ENCODE measurements around the gene BAIAP2. TPM values are rescaled to one million over a fixed set of nuclear protein-coding genes. Genes with fewer than 3 reads are reported as not detected.

BAIAP2 gene
- total RNA-seq, 1 donor from 2014 or later, result 48.7 TPM

DNA sequence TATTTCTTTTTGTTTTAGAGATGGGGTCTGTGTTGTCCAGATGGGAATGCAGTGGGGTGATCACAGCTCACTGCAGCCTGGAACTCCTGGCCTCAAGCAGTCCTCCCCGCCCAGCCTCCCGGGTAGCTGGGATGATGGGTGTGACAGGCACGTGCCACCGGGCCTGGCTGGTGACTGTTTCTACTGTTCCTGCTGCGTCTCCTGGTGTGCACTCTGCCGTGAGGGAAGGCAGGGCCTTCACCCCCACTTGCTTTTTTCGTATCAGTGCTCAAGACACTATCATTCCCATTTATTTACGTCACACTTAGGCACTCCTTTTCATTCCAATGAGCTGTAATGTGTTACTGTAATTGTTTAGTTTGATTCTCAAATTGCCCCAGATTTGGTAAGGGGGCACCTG is 105.1 kb downstream of the BAIAP2 start:
- Histone ChIP-seq H3K27me3 (ENCODE audit: control insufficient read depth, insufficient read depth, low read length) (no peaks in the 10 kb centered on the region), H3K4me3 (ENCODE audit: low read depth, low read length) (no peak overlapping the region), H3K36me3 (ENCODE audit: control insufficient read depth, insufficient read depth, low read length) (no peaks in the 10 kb centered on the region)
- DNase-seq (ENCODE audit: low read depth) (no peak), FAIRE-seq (no peak)
- TF ChIP-seq, protein P1, sequence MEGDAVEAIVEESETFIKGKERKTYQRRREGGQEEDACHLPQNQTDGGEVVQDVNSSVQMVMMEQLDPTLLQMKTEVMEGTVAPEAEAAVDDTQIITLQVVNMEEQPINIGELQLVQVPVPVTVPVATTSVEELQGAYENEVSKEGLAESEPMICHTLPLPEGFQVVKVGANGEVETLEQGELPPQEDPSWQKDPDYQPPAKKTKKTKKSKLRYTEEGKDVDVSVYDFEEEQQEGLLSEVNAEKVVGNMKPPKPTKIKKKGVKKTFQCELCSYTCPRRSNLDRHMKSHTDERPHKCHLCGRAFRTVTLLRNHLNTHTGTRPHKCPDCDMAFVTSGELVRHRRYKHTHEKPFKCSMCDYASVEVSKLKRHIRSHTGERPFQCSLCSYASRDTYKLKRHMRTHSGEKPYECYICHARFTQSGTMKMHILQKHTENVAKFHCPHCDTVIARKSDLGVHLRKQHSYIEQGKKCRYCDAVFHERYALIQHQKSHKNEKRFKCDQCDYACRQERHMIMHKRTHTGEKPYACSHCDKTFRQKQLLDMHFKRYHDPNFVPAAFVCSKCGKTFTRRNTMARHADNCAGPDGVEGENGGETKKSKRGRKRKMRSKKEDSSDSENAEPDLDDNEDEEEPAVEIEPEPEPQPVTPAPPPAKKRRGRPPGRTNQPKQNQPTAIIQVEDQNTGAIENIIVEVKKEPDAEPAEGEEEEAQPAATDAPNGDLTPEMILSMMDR (IDR thresholded peaks at IDR 0.05; ENCODE audit: insufficient read depth, low read length, severe bottlenecking), result no peak

DNA sequence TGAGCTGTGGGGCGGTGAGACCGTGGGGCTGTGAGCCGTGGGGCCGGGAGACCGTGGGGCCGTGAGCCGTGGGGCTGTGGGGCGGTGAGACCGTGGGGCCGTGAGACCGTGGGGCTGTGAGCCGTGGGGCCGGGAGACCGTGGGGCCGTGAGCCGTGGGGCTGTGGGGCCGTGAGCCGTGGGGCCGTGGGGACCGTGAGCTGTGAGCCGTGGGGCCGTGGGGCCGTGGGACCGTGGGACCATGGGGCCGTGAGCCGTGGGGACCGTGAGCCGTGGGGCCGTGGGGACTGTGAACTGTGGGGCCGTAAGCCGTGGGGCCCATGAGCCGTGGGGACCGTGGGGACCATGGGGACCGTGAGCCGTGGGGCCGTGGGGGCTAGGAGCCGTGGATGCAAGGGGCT is 105.7 kb downstream of the BAIAP2 start:
- TF ChIP-seq, protein P1 (IDR thresholded peaks at IDR 0.05; ENCODE audit: insufficient read depth, low read length, severe bottlenecking), result no peak
- no peaks in the 10 kb centered on the region for H3K36me3 ChIP-seq (ENCODE audit: control insufficient read depth, insufficient read depth, low read length)
- no peak overlapping the region for H3K4me3 ChIP-seq (ENCODE audit: low read depth, low read length)
- no peak for FAIRE-seq
- DNase-seq (ENCODE audit: low read depth), result no peak
- H3K27me3 ChIP-seq (ENCODE audit: control insufficient read depth, insufficient read depth, low read length), result peaks cover 1% of the 10 kb centered on the region

DNA sequence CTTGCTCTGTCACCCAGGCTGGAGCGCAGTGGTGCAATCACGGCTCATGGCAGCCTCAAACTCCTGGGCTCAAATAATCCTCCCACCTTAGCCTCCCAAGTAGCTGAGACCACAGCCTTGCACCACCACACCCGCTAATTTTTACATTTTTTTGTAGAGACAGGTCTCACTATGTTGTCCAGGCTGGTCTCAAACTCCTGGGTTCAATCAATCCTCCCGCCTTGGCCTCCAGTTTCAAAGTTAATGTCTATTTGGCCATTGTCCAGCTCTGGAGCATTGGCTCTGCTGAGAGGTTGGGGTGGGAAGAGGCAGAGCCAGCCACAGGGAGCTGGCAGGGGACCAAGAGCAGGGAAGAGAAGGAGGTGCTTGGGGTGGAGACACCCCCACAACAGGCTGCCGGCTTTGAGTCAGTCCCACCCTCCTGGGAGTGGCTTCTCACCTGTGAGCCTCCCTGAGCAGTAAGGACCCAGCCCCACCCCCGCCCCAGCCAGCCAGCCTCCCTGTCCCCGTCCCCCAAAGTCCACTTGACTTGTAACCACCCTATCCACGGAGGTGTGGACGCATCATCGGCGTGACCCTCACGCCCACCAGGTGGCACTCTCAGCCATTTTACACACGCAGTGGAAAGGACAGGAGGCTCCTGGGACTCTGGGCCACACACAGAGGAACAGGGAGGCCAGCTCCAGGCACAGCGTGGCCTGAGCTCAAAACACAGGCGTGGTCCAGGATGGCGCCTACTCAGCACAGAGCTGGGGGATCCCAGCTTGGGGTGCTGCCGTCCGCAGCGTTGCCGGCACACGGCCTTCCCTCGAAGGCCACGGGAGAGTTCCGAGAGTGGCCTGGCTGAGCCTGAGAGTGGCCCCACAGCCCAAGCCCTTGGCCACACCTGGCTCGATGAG is 107.6 kb downstream of the BAIAP2 start:
- H3K27me3 ChIP-seq (ENCODE audit: control insufficient read depth, insufficient read depth, low read length), result peaks cover 1% of the 10 kb centered on the region
- DNase-seq (ENCODE audit: low read depth), result peak; percentile 55
- H3K36me3 ChIP-seq (ENCODE audit: control insufficient read depth, insufficient read depth, low read length), result no peaks in the 10 kb centered on the region
- no peak overlapping the region for H3K4me3 ChIP-seq (ENCODE audit: low read depth, low read length)
- FAIRE-seq, result no peak
- TF ChIP-seq, protein P1 (IDR thresholded peaks at IDR 0.05; ENCODE audit: insufficient read depth, low read length, severe bottlenecking), result peak; percentile 65

DNA sequence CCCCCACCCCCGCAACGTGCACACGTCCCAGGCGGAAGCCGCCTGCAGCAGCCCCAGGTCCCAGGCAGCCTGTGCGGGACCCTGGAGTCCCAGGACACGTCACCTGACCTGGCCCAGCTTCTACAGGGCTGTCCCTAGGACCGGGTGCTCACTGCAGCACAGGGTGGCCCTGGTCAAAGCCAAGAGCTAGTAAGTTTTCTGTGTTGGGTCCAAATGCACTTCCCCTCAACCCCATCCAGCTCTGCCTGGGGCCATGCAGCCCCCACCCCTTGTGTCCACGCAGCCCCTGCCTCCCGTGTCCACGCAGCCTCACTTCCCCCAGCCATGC is 108.2 kb downstream of the BAIAP2 start:
- no peak for FAIRE-seq
- no peaks in the 10 kb centered on the region for H3K36me3 ChIP-seq (ENCODE audit: control insufficient read depth, insufficient read depth, low read length)
- peaks cover 1% of the 10 kb centered on the region for H3K27me3 ChIP-seq (ENCODE audit: control insufficient read depth, insufficient read depth, low read length)
- no peak overlapping the region for H3K4me3 ChIP-seq (ENCODE audit: low read depth, low read length)
- no peak for DNase-seq (ENCODE audit: low read depth)
- TF ChIP-seq, protein P1 (IDR thresholded peaks at IDR 0.05; ENCODE audit: insufficient read depth, low read length, severe bottlenecking), result no peak

DNA sequence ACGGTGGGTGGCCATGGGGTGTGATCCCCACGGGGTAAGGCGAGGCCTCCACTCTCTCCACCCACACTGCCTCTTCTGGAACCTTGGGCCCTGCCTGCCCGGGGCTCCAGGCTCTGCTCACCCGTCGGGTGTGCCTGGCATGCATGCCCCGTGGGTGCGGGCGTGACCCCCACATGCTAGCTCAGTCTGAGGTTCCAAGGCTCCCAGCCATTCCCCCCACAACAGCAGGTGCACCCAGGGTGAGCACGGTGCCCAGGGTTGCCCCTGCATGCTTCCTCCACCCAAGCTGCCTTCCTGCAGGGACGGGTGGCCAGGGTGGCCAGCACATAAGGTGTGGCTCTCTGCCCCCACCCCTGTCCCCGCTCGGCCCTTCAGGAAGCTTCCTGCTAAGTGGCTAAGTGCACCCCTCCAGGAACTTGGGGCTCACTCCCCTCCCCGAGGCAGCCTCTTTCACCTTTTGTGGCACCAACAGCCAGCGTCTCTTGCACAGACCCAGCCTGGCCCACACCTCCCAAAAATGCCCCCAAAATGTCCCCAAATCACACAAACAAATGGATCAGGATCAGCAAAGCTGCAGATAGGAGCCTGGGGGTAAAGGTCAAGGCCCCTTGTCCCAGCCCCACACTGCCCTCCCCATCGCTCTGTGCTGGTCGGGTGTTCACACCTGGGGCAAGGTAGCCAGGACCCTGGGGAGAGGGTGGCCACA is 108.9 kb downstream of the BAIAP2 start:
- DNase-seq (ENCODE audit: low read depth) (no peak), FAIRE-seq (no peak)
- TF ChIP-seq, protein P1 (IDR thresholded peaks at IDR 0.05; ENCODE audit: insufficient read depth, low read length, severe bottlenecking), result no peak
- H3K27me3 ChIP-seq (ENCODE audit: control insufficient read depth, insufficient read depth, low read length), result peaks cover 1% of the 10 kb centered on the region
- no peak overlapping the region for H3K4me3 ChIP-seq (ENCODE audit: low read depth, low read length)
- no peaks in the 10 kb centered on the region for H3K36me3 ChIP-seq (ENCODE audit: control insufficient read depth, insufficient read depth, low read length)

Data from bronchial epithelial cell (primary cell).